Epithelial cell of proximal tubule (primary cell): ENCODE results near the gene TBC1D17. TPM values are rescaled to one million over a fixed set of nuclear protein-coding genes. Genes with fewer than 3 reads are reported as not detected.

Experiments used
- DNase-seq: peaks from one replicate; pipeline ENCODE4 v3.0.0-alpha.2; 2011; ENCODE audit warnings: low read depth
- H3K4me3 ChIP-seq: 2 replicates; pipeline ENCODE4 v1.5.1; 2011; ENCODE audit warnings: low read depth, mild to moderate bottlenecking, low read length
- total RNA-seq: library from RNA; depleted of rRNA; stranded (reverse); fragments of >200 nt; gene quantifications from 2 replicates; pipeline ENCODE4 v1.2.3, GENCODE V29; 2015
- TF ChIP-seq, protein P1 (sequence below): conservative IDR thresholded peaks from 2 replicates; pipeline ENCODE4 v1.5.1; 2012; ENCODE audit warnings: low read depth, mild to moderate bottlenecking, low read length

TBC1D17 gene
- total RNA-seq, 1 donor from 2014 or later = 11.9 TPM

GRCh38 chr19:49906879-49907564, 29.5 kb downstream of the TBC1D17 start:
- no peak for DNase-seq
- TF ChIP-seq, protein P1, sequence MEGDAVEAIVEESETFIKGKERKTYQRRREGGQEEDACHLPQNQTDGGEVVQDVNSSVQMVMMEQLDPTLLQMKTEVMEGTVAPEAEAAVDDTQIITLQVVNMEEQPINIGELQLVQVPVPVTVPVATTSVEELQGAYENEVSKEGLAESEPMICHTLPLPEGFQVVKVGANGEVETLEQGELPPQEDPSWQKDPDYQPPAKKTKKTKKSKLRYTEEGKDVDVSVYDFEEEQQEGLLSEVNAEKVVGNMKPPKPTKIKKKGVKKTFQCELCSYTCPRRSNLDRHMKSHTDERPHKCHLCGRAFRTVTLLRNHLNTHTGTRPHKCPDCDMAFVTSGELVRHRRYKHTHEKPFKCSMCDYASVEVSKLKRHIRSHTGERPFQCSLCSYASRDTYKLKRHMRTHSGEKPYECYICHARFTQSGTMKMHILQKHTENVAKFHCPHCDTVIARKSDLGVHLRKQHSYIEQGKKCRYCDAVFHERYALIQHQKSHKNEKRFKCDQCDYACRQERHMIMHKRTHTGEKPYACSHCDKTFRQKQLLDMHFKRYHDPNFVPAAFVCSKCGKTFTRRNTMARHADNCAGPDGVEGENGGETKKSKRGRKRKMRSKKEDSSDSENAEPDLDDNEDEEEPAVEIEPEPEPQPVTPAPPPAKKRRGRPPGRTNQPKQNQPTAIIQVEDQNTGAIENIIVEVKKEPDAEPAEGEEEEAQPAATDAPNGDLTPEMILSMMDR = no peak
- H3K4me3 ChIP-seq = no peak overlapping the region

DNA sequence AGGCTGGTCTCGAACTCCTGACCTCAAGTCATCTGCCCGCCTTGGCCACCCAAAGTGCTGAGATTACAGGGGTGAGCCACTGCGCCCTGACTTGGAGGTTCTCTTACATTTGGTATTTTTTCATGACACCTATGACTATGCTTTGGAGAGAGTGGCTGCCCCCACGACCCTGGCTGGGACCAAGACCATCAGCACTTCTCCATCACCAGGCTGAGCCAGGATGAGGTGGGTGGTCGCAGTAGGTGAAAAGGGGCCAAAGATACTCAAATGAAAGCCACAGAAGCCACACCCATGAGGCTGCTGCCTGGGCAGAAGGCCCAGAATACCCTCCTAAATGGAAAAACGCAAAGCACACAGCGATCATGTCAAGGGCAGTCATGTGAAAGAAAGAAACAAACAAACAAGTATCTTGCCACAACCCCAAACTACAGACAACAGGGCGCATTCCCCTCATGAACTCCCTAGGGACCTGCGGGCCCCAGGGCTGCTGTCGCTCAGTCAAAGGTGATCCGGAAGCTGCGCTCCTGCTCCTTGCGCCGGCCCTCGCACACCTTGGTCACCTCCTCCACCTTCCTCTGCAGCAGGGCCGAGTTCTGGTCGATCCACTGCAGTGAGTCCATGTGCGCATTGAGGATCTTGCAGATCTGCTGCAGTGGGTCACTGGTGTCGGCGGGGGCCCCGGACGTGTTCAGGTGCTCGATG, 30.4 kb downstream of the TBC1D17 start:
- TF ChIP-seq, protein P1 = no peak
- DNase-seq = no peak
- H3K4me3 ChIP-seq = no peak overlapping the region

DNA sequence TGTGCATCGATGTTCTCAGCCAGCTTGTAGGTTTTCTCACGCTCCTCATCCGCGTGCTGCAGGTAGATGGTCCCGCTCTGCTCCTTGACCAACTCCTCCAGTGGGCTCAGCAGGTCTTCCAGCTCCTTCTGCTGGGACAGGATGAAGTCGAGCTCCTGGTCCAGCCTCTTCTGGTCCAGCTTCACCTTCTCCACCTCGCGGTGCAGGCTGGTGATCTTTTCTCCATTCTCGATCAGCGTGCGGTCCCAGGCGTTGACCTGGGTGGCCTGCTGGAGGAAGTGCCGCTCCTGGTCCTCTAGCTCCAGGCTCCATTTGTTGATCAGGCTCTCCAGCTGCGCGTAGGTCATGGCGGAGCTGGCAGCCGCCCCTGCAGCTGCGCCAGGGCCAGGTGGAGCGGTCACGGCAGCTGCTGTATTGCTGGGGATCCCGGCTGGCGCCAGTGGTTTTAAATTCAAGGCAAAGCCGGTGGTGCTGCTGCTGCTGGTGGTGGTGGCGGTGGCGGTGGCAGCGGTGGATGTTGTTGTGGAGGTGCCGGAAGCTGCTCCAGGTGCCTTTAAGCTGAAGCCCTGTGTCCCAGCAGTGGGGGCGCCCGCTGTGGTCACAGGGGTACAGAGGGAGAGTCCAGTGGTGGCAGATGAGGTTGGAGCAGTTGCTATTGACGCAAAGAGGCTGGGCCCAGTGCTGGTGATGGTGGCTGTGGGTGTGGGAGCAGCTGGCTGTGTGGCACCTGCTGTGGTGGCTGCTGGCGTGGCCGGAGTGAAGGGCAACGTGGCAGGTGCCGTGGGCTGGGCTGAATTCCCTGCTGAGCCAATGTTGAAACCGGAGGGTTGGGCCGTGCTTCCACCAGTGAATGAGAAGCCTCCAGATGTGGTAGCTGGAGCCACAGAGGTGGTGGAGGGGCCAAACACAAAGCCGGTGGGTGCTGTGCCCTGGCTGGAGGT, 31.2 kb downstream of the TBC1D17 start:
- no peak overlapping the region for H3K4me3 ChIP-seq
- DNase-seq = no peak
- TF ChIP-seq, protein P1 = no peak

DNA sequence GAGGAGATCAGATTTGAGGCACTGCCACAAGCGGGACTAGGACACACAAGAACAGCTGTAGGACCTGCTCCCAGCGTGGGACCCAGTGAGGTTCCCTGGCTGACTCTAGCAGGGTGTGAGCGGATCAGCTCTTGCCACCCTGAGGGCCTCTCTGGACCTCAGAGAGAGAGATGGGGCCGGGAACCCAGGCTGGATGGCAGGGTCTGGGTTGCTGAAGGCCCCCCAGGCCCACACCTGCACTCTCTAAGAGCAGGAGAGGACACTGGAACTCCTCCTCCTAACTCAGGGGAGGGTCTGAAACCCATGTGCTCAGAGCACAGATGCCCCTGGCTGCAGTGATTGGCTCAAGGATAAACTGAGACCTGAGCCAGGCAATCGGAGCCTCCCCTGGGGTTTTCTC, 32.7 kb downstream of the TBC1D17 start:
- H3K4me3 ChIP-seq = no peak overlapping the region
- no peak for DNase-seq
- TF ChIP-seq, protein P1 = no peak

DNA sequence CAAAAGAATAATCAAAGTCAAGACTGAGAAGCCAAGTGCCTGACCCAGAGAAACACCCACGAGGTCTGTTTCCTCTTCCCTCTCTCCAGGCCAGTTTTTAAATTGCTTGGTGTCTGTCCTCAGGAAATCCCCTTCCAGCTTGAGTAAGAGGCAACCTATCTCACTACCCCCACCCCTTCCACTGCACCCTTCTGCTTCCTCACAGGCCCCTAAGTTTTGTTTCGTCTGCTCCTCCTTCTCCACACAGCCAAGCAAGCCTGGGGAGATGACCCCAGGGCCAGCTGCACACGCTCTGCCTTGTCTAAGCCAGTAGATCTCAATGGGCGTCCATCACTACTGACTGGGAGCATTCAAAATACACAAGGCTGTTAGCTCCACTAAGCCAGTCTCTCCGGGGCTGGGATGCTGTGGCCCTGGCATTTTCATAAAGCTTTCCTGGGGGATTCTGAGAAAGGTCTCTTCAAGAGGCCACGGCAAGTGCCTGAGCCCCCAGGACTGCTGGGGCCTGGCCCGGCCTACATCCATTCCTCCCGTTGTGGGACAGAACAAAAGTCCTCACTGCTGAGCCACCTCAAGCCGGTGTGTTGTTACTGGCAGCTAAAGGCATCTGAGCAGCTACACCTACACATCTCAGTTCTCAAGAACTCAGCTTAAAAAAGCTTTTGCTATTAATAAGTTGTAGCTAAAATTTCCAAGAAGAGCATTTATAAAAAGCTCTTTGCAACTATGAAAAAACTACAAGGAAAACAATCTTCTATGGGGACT, 34.1 kb downstream of the TBC1D17 start:
- TF ChIP-seq, protein P1 = no peak
- DNase-seq = no peak

DNA sequence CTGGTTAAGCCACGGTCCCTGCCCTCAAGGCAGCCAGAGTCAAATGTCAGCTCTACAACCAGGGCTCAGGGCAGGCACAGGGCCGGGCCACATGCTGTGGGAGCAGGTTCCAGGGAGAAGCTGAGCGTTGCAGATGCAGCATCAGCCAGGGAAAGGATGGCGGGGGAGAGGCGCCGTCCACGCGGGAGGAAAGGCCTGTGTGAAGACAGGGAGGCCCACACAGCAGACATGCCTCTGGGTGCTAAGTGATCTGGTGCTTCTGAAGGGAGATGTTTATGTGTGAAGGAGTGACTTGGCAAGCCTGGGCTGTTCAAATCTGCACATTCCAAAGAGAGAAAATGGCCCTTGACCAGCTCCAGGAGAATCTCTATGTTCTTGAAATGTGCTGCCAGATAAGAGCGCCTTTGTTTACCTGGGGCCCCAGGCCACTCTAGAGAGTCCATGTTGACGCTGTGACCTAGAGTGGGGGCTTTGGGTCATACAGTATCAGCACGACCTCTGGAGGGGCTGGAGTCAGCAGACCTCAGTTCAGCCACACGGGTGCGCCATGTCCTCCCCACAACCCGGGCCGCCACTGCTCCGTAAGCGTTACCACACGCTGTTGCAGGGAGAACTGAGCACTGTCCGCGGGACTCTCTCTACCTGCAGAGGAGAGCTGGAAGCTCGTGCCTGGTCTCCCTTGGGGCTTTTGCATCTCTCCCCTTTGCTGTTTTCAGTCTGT, 35.6 kb downstream of the TBC1D17 start:
- no peak for DNase-seq
- TF ChIP-seq, protein P1 = no peak
- H3K4me3 ChIP-seq = no peak overlapping the region

More for the DNA sequence above, 34.1 kb downstream of the TBC1D17 start:
- H3K4me3 ChIP-seq = no peak overlapping the region
